HG02763 (cell line): Measurements from ENCODE around the gene OR5T1.

ENCODE experiments used
- ATAC-seq: cut with Tn5 transposase; IDR thresholded peaks from one replicate; pipeline ENCODE4 v1.9.1; 2021; ENCODE audit warnings: mild to moderate bottlenecking, moderate library complexity; ENCODE audit not compliant: unreplicated experiment

Gene OR5T1

DNA sequence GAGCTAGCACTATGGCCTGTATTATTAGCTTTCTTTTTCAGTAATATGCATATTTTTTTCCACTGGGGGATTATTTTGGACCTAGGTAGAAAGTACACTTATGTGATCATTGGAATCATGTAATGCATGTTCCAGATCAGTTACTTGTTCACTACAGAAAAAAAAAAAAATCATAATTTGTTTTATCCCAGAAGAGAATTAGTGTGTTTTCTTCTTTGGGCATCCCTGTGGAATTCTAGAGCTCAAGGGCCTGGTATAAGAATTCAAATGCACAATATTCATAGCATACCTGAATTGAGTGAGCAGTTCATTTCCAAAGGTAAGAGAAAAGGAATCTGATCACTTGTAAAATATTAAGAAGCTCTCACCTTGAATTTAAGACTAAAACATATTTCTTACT is at the start of gene OR5T1:
Gene OR5T1, plus strand, starts transcription at position 301 of the 400 bp plus-strand sequence. CDS start 1,485 bp downstream, outside the sequence.
- no peak for ATAC-seq

DNA sequence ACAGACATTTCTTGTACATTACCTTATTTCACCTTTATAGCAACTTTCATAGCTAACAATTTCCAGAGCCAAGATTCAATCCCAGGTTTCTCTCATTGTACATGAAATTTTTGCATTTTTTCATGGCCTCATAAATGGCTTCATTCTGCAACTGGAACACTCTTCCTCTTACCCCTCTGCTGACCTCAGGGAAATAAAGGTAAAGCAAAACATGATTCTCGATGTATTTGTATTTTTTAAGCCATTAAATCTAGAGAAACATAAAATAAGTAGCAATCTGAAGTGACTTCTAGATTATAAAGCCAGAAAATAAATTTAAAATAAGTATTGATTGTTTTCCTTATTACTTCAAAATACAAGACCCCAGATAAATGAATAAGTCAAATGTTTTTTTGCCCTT is 39.8 kb upstream of the OR5T1 start, which contains the start of gene OR5T2:
Gene OR5T2, minus strand, starts transcription at position 101 of the 400 bp plus-strand sequence. CDS start 1,193 bp downstream, outside the sequence.
- no peak for ATAC-seq

DNA sequence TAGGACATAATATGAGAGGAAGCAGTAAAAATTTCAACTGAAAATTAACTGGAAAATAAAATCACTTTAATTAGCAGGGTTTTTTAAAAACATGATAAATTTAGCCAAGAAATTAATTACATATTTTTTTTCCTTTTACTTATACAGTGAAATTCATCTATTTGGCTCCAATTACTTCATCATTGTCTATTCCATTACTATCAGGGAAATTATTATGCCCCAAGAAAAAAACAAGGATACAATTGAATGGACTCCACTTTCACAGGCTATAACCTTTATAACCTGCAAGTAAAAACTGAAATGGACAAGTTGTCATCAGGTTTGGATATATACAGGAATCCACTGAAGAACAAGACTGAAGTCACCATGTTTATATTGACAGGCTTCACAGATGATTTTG is 22.0 kb upstream of the OR5T1 start, which contains the start of gene OR5T3:
Gene OR5T3, plus strand, starts transcription at position 301 of the 400 bp plus-strand sequence. Its CDS starts 0 bp downstream, at position 301.
- no peak for ATAC-seq

DNA sequence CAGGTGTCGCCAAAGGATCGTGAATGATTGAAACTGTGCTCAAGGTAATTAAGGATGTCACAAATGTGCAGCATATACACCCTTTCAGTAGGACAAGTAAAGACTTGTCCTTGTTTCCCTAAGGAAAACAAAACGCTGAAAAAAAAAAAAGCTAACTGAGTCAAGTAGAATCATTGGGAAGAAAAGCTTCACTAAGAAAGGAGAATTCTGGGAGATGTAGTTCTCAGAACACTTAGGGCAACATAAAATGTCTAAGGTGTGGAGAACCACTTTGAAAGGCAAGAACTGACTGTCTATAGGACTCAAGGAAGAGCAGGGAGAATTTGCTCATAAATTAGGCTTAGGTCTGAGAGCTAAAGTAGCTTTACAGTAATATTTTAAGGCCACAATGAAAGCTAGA is 2.9 kb upstream of the OR5T1 start:
- ATAC-seq, result no peak

DNA sequence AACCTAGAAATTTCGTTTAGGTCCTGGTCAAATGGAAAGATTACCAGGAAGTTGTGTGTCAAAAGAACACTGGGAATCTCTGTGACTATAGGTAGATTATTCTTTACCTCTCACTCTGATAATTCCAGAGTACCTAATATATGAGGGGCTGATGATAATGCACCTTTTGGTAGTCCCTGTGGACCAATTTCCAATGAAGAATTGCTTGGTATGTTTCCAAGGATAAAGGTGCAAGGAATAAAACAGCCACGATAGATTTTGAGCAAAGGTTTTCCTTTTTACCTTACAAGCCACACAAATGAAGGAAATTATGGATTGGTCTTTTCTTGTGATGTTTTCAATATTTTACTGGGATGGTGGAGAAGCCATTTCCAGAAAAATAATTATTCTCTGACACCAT is 18.2 kb downstream of the OR5T1 start, which contains the start of gene OR8H1:
Gene OR8H1, minus strand, starts transcription at position 101 of the 400 bp plus-strand sequence. CDS start 1,192 bp downstream, outside the sequence.
- no peak for ATAC-seq

DNA sequence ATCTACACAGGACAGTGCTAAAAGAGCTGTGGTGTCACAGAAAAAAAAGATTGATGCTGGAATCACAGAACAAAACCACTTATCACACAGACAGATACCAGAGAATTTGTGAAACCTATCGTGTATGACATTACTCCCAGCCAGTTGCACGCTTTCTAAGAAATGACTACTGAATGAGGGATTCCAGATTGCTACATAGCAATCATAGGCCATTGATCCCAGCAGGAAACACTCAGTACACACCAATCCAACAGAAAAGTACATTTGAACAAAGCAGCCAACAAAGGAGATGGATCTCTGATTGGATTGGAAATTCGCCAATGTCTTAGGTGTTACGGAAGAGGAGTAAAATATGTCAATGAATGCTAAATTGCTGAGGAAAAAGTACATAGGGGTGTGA is 22.9 kb downstream of the OR5T1 start:
- no peak for ATAC-seq

DNA sequence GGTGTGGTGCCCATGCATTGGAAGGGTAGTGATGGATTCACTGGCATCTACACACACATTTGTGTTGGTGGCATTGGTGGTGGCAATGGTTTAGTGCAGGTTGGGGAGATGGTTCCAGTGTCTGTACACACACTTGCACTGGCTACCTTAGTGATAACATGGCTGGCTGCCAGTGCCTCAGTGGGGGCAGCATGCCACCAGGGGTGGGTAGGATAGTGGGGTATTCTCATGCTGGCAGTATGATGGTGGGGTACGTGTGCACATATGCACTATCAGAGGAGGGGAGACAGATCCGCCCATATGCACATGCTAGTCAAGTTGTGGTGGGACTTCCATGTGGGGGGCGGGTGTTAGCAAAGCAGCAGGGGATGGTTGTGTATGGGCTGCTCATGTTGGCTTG is 33.9 kb downstream of the OR5T1 start:
- no peak for ATAC-seq

DNA sequence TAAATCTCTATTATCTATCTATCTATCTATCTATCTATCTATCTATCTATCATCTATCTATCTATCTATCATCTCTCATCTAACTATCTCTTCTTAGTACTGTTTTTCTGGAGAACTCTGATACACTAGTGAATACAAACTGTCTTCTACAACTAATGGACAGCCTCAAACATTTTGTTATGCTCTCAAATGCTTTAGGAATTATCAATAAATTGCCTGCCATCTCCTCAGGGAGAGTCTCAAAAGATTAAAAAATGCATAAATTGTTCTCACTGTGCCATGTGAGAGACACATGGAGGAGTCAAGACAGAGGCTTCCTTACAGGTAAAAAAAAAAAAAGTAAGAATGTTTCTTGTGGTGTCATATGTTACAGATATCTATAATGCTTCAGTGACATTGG is 40.9 kb downstream of the OR5T1 start, which contains the start of gene OR8K3:
Gene OR8K3, plus strand, starts transcription at position 301 of the 400 bp plus-strand sequence. CDS start 3,163 bp downstream, outside the sequence.
- ATAC-seq, result no peak
